Stimulated activated CD8-positive, alpha-beta memory T cell treated with anti-CD3 and anti-CD28 coated beads, Interleukin-15, amount 100 ng/mL, for 48 hours (primary cell): ENCODE results near the gene CAMTA1.
A peak's percentile ranks its signal among the peaks of the same experiment; 100 is the strongest.

Experiments
- DNase-seq, 2 donors: peaks; one replicate each; pipeline ENCODE4 v3.0.0-alpha.2; 2020; ENCODE audit warnings: low read depth in 2 of 2

The CAMTA1 gene

DNA sequence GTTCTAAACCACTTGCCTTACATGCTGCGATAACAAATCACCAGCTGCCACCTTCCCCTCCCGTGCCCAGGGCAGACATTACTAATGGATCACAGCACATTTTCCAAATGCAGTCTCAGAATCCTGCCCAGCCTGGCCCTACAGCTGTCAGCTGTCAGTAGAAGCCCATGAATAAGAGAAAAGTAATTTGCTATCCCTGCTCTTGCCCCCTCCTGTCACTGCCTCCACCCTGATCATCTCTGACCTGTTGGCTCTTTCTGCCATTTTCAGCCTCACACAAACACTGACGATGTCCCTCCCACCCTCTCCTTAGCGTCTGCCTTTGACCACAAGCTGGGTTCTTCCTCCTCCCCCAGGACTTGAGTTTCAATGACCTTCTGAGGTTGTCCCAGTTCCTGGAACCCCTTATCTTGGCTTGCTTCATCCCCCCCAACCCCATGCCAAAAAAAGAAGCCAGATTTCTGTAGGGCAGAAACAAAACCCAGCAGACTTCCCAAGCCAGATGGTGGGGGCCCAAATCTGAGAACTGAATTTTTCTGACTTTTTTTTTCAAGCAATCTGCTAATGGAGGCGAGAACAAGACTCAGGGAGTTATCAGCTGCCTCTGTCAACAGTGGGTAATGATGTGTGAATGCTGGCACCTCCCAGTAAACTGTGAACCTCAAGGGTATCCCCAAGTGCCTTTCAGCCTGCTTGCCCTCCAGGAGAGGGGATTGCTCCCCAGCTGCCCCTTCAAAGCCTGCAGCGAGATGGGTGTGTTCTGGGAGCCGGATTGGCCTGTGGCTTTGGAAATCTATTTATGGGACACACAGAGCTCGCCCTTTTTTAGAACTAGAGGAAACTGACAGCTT lies 769.4 kb downstream of the CAMTA1 start:
- no peak for DNase-seq

DNA sequence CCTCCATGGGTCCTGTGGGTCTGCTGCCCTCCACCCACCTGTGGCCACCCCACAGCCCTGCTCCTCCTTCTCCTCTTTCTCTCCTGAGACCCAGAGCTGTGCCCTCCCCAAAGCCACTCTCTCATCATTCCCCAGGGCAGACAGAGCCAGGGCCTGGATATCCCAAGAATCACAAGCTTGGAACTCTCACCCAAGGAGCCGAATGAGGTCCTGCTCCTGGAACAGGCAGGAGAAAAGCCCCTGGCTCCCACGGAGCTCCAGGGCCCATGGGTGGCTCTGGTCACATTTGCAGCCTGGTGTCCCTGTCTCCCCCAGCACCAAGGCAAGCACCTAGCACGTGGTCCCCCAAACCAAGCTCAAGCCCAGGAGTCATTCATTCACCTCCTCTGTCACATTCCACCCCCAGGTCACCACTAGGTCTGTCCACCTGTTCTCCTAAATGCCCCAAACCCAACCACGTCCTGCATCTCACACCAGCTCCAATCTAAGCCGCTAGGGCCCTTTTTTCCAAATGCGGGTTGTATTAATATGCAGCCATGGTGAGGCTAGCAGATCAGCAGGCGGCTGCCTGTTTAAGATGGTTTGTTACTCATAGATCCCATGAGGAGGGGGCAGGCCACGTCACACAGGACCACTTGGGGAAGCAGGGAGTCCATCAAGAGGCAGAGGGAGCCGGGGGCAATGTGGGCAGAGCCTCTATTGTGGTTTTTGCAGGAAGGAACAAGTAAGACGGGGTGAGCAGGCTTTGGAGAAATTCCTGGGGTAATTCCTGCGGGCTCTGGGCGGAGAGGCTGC lies 770.3 kb downstream of the CAMTA1 start:
- DNase-seq, result no peak

DNA sequence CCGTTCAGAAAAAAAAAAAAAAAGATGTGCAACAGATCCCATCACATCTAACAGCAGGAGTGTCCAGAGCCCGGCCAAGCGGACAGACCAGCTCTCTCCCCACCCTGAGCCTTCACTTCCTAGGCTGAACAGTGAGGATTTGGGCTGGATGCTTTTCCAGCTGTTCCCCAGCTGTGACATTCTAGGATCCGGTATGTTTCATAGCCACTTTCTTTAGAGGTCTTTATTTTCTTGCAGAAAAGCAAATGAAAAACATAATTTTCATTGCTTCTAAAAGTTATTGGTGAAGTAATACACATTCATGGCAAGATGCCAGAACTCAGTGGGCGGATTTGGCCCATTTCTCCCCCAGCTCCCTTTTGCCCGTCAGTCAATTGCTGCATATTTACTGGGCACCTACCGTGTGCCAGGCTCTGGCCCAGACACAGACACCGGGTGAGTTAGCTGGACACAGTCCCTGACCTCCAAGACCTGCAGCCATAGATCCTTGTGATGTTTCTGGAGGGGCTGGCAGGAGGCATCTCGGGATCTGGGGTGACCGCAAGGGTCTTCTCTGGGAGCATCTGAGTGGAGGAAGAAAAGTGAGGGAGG lies 772.1 kb downstream of the CAMTA1 start:
- DNase-seq, result no peak

DNA sequence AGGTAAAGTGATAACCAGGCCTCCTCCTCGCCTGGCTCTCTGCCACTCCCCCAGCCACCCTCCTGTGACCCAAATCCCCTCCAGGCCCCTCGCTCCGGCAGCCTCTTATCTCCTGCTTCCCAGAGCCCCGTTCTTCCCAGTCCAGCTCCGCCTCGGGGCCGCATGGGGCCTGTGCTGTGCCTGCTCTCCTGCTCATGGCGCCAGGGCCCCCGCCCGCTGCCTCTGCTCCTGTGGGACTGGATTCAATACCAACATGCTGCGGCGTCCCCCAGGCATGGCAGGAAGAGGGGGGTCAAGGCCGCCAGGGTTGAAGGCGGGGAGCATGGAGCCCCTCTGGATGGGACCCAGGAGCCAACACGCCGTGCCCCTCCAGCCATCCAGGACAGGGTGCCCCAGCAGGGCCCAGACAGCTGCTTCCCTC lies 772.8 kb downstream of the CAMTA1 start:
- no peak for DNase-seq

DNA sequence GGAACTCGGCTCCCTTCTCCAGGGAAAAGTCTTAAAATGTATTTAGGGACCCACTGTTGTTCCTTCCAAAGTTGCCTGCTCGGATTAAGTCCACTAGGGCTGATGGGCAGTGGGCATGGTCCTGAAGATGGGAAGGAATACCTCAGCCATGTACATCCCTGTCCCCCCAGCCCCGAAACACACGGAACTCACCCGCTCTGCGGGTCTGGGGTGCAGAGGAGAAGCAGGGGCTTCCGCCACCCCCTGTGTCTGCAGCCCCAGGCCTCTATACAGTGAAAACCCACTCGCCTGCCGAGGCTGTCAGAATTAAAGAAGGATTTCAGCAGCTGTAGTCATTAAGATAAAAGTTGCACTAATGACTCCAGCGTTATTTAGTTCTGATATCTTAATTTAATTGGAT lies 773.2 kb downstream of the CAMTA1 start:
- no peak for DNase-seq

DNA sequence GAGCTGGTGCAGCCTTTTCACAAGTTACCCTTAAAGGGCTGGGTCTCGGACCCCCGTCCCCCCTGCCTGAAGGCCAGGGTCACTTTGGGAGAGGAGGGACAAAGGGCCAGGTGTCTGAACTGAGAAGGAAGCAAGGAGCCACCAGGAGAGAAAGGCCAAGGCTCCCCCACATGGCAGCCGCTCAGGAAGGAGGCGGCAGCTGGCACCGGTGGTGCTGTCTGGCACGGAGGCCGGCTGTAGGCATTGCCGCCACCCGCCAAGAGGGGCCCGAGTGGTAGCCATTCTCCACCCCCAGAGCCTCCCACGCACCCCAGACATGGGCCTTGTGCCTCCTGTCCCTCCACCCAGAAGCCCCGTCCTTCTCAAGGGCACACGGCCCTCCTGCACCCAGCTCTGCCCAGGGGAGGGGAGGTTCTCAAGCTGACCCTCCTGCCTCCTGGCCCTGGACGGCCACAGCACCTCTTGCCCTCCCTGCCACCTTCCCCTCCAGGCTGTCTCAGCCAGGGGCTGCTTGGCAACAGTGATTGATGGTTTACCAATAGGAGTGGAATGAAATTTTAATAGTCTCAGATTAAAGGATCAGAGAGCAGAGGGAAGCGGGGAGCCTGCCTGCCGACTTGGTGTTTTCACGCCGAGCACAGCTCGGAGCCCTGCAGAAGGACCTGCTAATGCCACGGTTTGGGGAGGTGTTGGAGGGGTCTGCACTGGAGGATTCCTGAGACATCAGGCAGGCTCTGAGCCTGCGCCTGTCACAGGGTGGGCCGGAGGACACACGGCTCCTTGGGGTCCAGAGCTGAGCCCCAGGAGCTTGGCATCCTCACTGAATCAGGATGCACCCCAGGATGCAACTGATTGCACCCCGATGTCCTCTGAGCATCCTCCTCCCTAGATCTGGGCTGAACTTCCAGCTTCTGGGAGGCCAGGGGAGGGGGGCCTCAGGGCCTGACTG lies 773.9 kb downstream of the CAMTA1 start:
- DNase-seq, result no peak

DNA sequence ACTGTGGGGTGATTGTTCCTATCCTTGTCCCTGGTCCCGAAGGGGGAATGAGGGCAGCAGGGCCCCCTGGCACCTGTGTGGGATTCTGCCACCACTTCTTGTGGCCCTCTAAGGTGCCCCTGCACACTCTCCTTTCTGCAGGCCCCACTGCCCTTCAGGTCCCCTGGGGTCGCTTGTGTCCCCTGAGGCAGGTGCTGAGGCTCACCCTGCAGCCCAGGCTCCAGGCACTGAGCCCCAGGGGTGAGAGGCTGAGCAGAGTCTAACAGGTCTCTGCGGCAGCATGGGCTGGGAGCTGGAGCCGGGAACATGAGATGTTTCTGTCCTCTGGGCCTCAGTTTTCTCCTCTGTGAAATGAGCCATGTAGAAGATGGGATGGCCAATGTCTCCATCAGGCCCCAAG lies 774.9 kb downstream of the CAMTA1 start:
- no peak for DNase-seq

DNA sequence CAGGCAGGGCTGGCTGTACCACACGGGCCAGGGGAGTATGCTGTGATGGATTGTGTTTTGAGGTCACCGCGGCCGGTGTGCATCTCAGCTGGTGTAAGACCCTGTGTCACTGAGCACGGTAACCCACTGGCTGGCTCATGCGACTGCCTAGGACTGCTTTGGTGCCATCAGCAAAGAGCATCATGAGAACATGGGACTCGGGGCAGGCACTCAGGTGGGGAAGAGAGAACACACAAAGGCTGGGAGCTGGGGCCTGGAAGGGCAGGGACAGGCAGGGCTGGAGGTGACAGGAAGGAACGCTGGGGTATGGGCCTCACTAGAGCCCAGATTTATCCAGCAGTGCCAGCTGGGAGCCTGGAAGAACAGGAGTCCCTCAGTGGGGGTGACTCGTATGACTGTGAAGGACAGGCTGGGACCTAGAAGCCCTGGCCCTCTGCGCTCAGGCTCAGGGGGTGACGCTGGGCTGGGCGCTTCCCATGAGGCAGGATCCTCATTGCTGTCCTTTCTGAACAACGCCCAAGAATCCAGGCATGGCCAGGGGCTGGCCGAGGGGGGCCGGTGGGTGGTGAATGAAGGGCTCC lies 775.4 kb downstream of the CAMTA1 start:
- no peak for DNase-seq

DNA sequence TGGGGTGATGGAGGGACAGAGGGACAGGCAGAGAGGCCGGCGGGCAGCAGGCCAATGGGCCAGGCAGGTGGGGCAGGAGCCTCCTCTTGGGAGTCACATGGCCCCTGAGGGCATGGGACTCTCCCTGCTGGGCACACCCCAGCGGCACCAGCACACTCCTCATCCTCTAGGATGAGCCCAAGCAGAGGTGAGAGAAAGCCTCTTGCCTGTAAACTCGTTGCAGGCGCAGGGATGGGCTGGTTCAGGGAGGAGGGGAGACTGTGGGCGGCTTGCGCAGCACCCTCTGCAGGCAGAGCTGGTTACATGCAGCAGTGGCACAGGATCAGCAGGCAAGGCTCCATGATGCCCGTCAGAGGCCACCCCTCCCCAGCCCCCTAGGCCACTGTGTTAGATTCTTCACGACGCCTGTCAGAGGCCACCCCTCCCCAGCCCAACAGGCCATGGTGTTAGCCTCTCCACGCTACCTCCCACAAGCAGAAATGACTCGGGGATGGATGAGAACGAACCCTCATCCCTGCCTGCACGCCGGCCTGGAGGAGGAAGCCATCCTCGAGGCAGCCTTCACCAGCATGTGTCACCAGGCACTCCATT lies 776.2 kb downstream of the CAMTA1 start:
- peak; percentile 7 to 11 for DNase-seq

DNA sequence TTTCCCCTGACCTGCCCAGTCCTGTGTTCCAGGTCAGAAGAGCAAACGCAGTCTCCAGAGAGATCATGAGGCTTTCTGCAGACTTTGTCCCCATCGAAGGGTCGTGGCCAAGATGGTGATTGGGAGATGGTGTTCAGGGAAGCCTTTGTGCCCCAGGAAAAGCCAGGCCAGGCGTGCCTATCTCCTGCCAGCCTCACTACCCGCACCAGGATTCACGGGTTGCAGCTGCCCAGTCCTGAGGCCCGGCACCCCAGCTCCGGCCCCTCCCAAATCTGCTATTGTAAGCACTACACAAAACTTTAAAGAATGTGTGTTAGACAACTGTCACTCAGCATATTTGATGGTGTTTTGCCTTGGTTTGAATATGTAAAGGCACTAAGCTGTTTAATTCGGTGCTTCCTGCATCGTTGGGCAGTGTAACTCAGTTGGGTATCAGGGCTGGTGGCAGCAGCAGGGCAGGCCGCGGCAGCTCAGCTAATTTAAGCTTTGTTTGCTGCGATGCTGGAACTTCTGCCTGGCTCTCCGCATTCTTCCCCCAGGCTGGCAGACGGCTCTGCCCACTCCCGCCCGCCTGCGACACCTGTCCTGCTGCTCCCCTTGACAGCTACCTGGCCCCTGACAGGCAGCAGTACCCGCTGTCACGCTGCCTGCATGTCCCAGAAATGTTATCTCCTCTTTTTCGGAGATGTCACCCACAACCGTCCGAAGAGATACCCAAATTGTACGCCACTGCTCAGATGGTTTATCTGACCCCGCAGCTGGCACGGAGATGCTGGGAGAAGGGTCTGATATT lies 776.9 kb downstream of the CAMTA1 start:
- no peak for DNase-seq

DNA sequence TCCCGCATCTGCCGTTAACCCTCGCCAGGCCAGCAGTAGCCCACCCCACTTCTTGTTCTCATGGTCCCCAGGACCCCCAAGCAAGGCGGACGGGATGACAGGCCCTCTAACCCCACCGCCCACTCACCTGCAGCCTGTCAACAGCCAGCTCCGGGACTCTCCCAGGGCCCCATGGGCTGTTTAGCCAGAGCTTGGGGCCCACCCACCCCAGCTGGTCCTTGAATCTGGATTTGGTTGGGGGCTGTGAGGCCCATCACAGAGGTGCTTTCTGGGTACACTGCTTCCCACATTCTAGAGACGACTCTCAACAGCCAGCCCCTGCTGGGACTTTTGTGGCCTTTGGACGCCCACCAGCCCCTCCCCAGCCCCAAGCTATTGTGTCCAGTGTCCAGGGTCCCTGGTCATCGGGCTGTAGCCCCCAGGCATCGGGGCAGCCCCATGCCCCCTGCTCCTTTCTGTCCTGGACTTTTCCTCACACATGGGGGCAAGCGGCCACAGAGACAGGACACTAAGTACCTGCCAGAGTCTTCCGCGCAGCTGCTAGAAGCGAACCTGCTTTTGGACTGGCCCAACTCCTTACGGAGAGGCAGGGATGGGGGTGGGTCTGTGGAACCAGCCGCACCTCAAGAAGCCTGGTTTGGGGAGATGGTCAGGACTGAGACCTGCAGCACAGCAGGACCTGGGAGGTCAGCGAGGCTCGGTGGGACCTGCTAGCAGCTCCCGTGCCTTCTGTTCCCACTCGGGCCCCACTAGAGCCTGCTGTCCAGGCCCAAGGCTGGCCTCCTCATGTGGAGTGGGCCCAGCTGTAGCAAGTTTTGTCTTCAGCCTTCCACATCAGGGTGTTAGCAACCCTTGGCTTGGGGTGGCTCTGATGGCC lies 777.7 kb downstream of the CAMTA1 start:
- no peak for DNase-seq

DNA sequence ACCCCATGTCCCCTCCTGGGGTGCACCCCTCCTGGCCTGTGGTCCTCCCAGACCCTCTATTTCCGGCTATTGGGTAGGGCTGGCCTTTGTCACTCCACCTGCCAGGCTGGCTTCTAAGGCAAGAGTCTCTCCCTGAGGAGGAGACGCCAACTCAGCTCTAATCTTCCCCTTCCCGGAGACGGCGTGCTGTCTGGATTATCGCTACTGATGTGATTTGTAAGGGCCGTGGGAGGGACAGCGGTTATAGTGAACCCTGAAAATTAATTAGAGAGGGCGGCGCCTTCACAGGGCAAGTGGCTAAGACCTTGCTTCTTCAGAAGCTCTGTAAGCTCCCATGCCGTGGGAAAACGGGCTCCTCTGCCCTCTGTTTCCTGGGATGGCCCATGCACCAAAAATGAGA lies 778.9 kb downstream of the CAMTA1 start:
- no peak for DNase-seq

DNA sequence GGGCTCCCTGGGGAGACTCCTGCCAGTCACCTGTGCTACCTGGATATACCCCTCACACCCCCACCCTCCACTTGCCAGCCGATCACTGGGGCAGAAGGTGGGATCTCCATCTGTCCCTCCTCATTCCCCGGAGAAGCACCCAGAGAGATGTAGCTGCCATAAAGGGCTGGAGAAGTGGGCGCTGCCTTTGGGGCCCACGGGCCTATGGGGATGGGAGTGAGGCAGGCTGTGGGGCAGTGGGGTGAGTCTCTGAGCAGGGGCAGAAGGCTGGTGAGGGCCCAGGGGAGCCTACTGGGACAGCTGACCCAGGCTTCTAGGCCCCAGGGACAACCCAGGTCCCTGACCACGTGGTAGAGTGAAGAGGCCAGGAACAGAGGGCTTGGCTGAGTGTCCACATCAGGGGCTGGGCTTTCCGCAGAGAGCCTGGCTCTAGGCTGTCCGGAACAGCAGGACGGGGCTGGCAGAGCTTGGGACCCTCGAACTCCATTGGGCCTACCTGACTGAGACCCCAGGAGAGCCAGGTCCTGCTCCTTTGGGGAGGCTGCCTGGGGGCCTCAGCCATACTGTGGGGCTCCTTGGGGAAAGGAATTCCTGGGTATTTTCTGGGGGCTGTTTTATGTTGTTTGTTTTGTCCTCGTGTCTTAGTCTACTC lies 780.0 kb downstream of the CAMTA1 start:
- DNase-seq, result no peak

DNA sequence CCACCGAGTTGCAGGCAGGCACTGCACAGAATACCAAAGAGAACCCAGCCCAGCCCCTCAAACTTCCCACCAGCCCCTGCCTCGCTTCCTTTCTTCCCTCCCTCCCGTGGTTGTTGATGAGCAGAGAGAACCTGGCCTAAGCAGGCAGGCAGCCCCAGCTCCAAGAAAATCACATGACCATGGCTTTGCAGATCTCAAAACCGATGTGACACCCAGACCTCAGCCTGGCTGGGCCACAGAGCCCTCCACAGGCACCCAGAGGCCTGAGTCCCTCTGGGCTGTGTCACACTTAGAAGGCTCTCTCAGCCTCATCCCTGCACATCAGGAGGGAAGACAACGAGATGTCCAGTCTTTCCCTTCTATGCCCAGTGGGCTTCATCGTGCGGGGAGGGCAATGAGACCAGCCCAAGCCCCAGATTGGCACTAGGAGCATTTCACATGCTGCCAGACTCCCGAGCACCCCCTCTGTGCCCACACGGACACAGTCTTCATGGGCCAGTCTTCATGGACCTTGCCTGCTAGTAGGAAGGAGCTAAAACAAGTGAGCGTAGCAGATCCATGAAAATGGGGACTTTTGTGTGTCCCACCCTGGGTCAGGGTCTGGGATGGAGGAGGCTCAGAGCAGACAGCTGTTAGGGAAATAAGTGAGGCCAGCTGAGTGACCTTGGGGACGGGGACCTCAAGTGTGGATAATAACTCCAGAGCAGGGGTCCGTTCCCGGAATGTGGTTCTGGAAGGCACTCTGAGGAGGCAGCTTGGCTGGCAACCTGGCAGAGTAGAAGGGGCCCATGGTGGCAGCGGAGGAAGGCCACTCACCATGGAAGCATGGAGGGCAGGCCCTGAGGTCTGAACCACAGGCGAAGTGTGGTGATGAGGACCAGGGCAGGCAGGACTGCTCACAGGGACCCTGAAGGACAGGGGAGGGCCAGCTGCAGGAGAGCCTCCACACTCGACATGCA lies 781.4 kb downstream of the CAMTA1 start:
- DNase-seq, result no peak

DNA sequence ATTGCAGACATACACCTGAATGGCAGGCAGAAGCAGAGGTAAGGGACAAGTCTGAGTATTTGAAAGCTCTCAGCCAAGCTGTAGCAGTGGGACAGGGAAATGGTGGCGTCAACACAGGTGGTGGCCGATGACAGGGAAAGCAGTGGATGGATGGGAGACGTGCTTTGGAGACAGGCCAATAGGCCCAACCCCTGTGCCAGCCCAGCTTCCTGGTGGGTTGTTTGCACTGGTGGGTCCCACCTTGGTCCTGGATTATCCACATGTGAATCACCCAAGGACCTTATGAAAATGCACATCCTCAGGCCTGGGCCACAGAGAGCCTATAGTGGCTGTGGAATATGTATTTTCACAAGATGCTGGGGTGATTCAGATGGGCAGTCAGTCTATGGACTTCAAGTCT lies 782.1 kb downstream of the CAMTA1 start:
- DNase-seq, result no peak

DNA sequence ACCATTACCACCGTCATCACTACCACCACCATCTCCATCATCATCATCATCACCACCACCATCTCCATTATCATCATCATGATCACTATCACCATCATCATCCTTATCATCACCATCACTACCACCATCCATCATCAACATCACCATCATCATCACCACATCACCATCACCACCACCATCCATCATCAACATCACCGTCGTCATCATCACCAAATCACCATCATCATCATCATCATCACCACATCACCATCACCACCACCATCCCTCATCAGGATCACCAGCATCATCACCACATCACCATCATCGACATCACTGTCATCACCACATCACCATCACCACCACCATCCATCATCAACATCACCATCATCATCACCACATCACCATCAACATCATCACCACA lies 782.8 kb downstream of the CAMTA1 start:
- DNase-seq, result no peak

DNA sequence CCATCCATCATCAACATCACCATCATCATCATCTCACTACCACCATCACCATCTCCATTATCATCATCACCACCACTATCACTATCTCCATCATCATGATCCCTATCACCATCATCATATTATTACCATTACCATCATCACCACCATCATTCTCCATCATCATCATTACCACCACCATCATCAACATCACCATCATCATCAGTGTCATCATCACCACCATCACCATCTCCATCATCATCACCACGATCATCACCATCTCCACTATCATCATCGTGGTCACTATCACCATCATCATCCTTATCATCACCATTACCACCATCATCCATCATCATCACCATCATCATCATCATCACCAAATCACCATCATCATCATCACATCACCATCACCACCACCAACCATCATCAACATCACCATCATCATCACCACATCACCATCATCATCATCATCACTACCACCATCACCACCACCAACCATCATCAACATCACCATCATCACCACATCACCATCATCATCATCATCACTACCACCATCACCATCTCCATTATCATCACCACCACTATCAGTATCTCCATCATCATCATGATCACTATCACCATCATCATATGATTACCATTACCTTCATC lies 783.8 kb downstream of the CAMTA1 start:
- DNase-seq, result no peak
